Fibroblast of skin of scalp (primary cell): ENCODE results near the gene GPHA2. TPM values are rescaled to one million over a fixed set of nuclear protein-coding genes. Genes with fewer than 3 reads are reported as not detected.
"Not testable (repeated sequence)": the region's sequence is repeated elsewhere in the genome, so short reads cannot be mapped to it uniquely, and the experiment has no call there.

Experiments used
- DNase-seq: peaks from one replicate; pipeline ENCODE4 v3.0.0-alpha.2; 2013
- polyA plus RNA-seq, 2 experiments: library from polyadenylated mRNA; unstranded; fragments of 120-200 nt; gene quantifications; one replicate each; pipeline ENCODE4 v1.2.1, GENCODE V29; 2013; ENCODE audit not compliant: insufficient read length in 2 of 2

The GPHA2 gene, protein sequence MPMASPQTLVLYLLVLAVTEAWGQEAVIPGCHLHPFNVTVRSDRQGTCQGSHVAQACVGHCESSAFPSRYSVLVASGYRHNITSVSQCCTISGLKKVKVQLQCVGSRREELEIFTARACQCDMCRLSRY
- not detected for polyA plus RNA-seq (2013, experiment 1 of 2; ENCODE audit: insufficient read length)
- polyA plus RNA-seq (2013, experiment 2 of 2; ENCODE audit: insufficient read length), result not detected

DNA sequence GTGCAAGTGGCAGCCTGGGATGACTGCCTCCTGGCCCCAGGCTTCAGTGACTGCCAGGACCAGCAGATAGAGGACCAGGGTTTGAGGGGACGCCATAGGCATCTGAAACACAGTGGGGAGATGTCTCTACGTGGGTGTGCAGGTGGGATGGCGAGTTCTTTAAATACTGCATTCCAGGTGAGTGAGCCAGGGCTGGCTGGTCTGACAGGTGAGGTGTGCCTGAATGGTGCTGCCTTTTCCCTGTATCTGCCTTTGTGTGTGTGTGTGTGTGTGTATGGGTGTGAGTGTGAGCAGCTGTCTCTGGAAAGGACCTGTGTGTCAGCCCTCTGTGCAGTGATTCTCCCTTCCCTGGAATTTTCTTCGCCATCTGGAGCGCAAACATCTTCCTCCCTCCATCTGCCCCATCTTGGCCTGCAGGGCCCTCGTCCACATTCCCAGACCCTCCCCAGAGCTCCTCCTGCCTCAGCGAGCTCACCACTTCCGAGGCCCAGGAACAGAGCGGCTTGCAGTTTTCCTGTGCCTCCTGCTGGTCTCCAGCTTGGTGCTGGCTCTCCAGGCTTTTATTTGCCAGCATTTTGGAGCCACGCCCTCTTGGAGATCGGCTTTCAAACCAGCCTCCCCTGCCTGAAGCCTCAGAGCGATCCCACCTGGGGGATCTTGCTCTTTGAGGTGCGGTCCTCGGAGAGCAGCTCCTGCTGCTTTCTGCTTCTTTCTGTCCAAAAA lies at the start of gene GPHA2:
Gene GPHA2, minus strand, starts transcription at position 535 of the 723 bp plus-strand sequence. Its CDS starts 433 bp downstream, at position 102.
- DNase-seq, result peak; percentile 39

DNA sequence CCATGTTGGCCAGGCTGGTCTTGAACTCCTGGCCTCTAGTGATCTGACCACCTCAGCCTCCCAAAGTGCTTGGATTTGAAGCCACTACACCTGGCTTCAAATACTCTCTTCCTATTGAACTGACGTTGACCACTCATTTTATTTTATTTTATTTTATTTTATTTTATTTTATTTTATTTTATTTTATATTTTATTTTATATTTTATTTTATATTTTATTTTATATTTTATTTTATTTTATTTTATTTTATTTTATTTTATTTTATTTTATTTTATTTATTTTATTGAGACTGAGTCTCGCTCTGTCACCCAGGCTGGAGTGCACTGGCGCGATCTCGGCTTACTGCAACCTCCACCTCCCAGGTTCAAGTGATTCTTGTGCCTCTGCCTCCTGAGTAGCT lies 47.6 kb upstream of the GPHA2 start:
- DNase-seq, result not testable (repeated sequence)

DNA sequence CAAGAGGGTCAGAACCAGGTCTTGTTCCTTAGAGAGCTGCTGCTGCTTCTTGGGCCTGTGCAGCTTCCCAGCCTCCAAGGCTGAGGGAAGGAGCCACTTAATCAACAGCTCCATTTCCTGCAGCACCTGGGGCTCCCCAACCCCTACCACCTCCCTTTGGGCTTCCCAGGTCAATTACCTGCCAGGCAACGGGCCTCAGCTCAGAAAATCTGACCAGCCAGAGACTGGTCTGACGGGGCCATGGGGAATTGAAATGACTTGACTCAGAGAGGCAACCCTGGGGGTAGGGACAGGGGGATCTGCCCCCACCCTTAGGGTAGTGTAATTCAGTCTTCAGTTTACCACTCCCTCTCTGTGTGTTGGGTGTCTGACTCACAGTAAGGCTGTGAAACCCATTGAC lies 41.0 kb upstream of the GPHA2 start:
- DNase-seq, result no peak

DNA sequence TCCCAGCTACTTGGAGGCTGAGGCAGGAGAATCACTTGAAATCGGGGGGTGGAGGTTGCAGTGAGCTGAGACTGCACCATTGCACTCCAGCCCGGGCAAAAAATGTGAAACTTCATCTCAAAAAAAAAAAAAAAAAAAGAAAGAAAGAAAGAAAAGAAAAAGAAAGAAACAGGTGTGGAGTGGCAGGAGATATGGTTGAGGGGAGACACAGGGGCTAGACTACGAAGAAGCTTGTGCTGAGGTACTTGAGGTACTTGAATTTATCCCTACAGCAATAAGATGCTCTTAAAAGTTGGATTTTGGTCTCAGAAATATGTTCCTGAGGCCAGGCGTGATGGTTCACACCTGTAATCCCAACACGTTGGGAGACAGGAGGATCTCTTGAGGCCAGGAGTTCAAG lies 38.4 kb upstream of the GPHA2 start:
- no peak for DNase-seq

- DNase-seq, result peak; percentile 81
Observed at GRCh38 chr11:64971421-64972233, 35.9 kb upstream of the GPHA2 start, which contains the start of gene MAJIN. Gene MAJIN, minus strand, starts transcription at chr11:64972108. Its CDS starts 12,703 bp downstream, at chr11:64959405.

GRCh38 chr11:64970731-64971151 lies 35.0 kb upstream of the GPHA2 start:
- no peak for DNase-seq

DNA sequence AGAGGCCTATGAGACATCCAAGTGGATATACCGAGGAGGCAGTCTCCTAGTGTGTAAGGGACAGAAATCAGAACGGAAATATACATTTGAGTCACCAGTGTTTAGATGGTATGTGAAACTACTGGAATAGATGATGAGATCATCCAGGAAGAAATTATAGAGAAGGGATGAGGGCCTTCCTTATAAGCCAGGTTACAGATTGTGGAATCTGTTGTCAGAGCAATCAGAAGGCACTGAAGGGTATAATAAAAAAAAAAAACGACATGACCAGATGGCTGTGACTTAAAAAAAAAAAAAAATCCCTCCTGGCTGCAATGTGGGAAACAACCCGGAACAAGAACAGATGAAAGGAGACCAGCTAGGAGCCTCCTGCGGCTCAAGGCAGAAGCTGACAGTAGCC lies 33.5 kb upstream of the GPHA2 start:
- DNase-seq, result peak; percentile 78

DNA sequence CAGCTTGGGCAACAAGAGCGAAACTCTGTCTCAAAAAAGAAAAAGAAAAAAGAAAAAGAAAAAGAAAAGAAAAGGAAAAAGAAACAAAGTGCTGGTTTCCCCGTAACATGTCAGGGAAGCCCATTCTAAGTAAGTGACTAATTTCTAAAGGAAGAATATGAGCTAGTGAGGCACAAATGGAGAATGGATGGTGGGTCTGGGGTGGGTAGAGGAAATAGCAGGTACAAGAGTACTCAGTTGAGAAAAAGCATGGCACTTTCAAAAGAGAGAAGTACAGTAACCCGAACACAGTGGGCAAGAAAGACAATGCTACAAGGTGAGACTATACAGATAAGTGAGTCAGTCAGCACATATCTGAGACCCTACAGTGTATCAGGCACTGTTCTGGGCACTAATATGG lies 31.7 kb upstream of the GPHA2 start:
- no peak for DNase-seq

GRCh38 chr11:64963072-64963631 lies 27.5 kb upstream of the GPHA2 start:
- DNase-seq, result no peak

GRCh38 chr11:64960719-64961118 lies 25.0 kb upstream of the GPHA2 start:
- DNase-seq, result no peak

DNA sequence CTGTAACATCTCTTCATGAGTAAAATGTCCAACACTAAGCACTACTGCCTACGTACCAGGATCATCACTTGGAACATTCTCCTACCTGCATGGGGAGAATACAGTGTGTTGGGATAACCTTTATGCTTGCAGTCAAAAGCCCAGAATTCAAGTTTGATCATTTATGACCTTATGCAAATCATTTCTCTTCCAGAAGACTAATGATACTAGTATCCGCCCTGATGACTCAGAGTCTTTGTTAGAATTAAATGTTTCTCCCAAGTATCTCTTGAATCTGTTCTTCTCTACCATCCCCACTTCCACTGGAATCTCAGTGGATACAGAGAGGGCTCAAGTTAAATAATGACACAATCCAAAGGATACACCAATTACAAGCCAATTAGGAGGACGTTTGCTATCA lies 23.8 kb upstream of the GPHA2 start:
- no peak for DNase-seq

DNA sequence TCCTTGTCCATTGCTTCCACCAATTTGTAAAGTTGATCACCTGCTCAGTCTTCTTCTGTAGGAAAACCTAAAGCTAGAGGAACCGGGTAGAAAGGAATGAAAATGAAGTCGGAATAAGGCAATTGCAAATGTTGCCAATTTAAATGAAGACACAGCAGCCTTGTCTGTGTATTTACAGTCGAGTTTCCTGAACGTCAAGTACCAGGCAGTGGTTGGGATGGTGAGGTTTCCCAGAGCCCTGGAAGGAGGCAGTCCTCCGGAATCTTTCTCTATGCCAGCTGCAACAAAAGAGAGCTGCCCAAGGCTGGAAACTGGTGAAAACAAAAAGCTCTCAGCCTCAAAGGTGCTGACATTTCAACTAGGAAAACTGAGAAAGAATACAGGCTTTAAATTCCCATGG lies 18.5 kb upstream of the GPHA2 start:
- no peak for DNase-seq

GRCh38 chr11:64951529-64951928 lies 15.8 kb upstream of the GPHA2 start:
- DNase-seq, result no peak

DNA sequence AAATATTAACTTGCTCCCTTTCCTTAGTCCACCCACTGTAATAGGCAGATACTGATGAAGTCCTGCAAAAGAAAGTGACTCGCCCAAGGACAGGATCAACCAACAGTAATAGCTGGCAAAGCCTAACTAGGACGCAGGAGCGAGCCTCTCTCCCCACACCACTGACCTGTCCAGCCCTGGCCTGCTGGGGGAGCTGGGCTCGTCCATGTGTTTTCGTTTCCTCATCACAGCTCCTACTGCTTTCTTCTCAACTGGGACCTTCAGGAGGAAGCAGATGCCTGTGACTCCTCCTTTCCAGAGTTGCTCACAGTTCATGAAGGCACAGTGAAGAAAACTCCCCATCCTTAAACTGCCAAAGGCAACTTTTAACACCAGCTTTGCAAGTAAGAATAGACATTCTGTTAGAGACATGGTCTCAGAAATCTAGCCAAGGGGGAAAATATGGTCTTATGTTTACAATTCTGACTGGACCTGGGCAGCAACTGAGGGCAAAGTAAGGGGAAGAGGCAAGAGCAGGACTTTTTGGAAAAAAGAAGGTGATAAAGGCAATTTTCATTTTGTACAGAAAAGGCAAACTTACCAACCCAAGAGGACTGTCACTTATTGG lies 11.6 kb upstream of the GPHA2 start:
- DNase-seq, result no peak

- no peak for DNase-seq
Observed at GRCh38 chr11:64936539-64936938, 846 bp upstream of the GPHA2 start.

DNA sequence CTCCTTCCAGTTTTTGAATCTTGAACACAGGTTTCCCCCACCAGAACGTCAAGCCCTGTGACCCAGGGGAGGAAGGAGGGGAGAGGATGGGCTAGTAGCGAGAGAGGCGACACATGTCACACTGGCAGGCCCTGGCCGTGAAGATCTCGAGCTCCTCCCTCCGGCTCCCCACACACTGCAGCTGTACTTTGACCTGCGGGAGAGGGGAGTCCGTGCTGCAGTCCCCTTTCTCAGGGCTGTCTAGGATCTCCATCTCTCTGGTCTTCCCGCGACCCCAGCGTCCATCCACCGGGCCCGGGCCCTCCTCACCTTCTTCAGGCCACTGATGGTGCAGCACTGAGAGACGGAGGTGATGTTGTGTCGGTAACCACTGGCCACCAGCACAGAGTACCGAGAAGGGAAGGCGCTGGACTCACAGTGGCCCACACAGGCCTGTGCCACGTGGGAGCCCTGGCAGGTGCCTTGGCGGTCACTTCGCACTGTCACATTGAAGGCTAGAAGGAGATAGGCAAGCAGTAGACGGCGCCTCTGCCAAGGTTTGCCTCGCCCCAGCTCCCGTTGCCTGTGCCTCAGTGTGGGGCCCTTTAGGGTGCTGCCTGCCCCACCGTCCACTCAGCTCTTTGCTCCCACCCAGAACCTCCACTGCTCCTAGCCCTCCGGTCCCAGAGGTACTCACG lies 873 bp downstream of the GPHA2 start:
- DNase-seq, result no peak

- no peak for DNase-seq
Observed at GRCh38 chr11:64933935-64934681, 1.6 kb downstream of the GPHA2 start.

- no peak for DNase-seq
Observed at GRCh38 chr11:64933213-64933934, 2.3 kb downstream of the GPHA2 start.

DNA sequence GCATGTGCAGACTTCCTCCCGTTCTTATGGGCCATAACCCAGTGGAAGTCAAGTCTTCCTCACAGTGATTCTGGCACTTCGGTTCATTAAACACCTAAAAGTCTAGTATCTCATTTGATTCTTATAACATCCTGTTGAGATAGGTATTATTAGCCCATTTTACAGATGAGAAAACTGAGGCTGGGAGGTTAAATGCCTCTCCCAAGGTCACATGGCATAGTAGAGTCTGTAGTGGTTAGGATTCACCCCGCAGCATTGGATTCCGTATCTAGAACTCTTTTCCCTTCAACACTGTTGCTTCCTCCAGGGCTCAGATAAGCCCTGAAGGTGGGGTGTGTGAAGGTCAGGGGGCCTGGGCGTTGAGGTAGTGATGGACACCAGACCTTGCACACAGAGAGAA lies 3.4 kb downstream of the GPHA2 start:
- DNase-seq, result no peak

- no peak for DNase-seq
Observed at GRCh38 chr11:64931290-64931689, 4.4 kb downstream of the GPHA2 start.

- DNase-seq, result no peak
Observed at GRCh38 chr11:64930340-64930739, 5.4 kb downstream of the GPHA2 start.
